Measurements from ENCODE around the gene IGSF9. TPM values are rescaled to one million over a fixed set of nuclear protein-coding genes. Genes with fewer than 3 reads are reported as not detected.

IGSF9 gene
- total and polyA plus RNA-seq, 10 of the 15 experiments (the other 5 are each of a cell fraction or from before 2014, with no cell fraction given) = 0.04 to 0.07 TPM; not detected in 8

GRCh38 chr1:159908031-159908940 lies 37.1 kb downstream of the IGSF9 start:
- in situ Hi-C loops (cut with MboI) = no loop called here
- H3K9ac ChIP-seq (ENCODE audit: control insufficient read depth, insufficient read depth, low read length) = no peak overlapping the region
- RAD21 ChIA-PET (ENCODE audit: unreplicated experiment) = interaction anchor here (0.8 to 1.5 kb wide), 3 partner anchors 13 to 15 kb away, joined by 5 read pairs; no protein-coding TSS in a partner anchor

More at GRCh38 chr1:159908031-159908940, 37.1 kb downstream of the IGSF9 start:
- ChIA-PET CTCF (interaction anchor here (1.2 to 8.9 kb wide), 6 partner anchors 11 to 109 kb away, joined by 3 to 68 read pairs (median 4); no protein-coding TSS in a partner anchor), POLR2A (interaction anchor here (0.5 to 0.6 kb wide), 2 partner anchors 99 to 353 kb away, joined by 3 to 6 read pairs; no protein-coding TSS in a partner anchor), SMC1A (ENCODE audit: uncharacterized antibody, unreplicated experiment) (interaction anchor here (1.1 to 1.5 kb wide), 3 partner anchors 14 to 98 kb away, joined by 3 to 7 read pairs (median 4); no protein-coding TSS in a partner anchor)
- Histone ChIP-seq H4K20me1 (ENCODE audit: control insufficient read depth, insufficient read depth) (no peaks in the 10 kb centered on the region), H3K27me3 (replicated peaks in 1 of 2; ENCODE audit: control insufficient read depth in 2 of 2, insufficient read depth in 2 of 2, low read length in 1 of 2) (no peaks in the 10 kb centered on the region), H3K79me2 (ENCODE audit: control insufficient read depth, insufficient read depth, low read length) (no peaks in the 10 kb centered on the region; the same call in 1 of the 2 replicates), H3K9me3 (replicated peaks; ENCODE audit: control insufficient read depth, insufficient read depth, low read length) (no peaks in the 10 kb centered on the region; the same call in 2 of the 3 replicates), H3K4me3 (no peak overlapping the region), H3K36me3 (ENCODE audit: control insufficient read depth in 2 of 2, insufficient read depth in 2 of 2, low read length in 1 of 2) (no peaks in the 10 kb centered on the region), H3K4me1 (ENCODE audit: control insufficient read depth, insufficient read depth, low read length) (peaks cover 26% of the 10 kb centered on the region), H2AFZ (ENCODE audit: control insufficient read depth, low read depth, low read length) (no peak overlapping the region), H3K4me2 (ENCODE audit: control insufficient read depth, insufficient read depth) (no peak overlapping the region), H3K27ac (ENCODE audit: control insufficient read depth, insufficient read depth) (no peak overlapping the region)
- DNase-seq (ENCODE audit: low read depth, low spot score) (no peak), ATAC-seq (no peak), FAIRE-seq (no peak)
- intact Hi-C loops (cut with micrococcal nuclease; ENCODE audit: unreplicated experiment) = no loop called here
- no TSS peak for BruUV-seq (replicated peaks)
- TF ChIP-seq EP300 (IDR thresholded peaks at IDR 0.05; ENCODE audit: borderline replicate concordance in 1 of 2, control insufficient read depth in 1 of 2, low read depth in 2 of 2, low read length in 2 of 2) (no peak), ZBTB33 (IDR thresholded peaks at IDR 0.05) (no peak), ATF7 (IDR thresholded peaks at IDR 0.05; ENCODE audit: low read depth) (no peak), MYC (IDR thresholded peaks at IDR 0.05; ENCODE audit: insufficient read depth, insufficient read length, insufficient replicate concordance, low read length, severe bottlenecking) (no peak), TCF7 (IDR thresholded peaks at IDR 0.05; ENCODE audit: borderline replicate concordance) (no peak), KLF5 (IDR thresholded peaks at IDR 0.05; ENCODE audit: partially characterized antibody) (no peak), FOXK2 (IDR thresholded peaks at IDR 0.05) (no peak)
- TF ChIP-seq, protein P1, sequence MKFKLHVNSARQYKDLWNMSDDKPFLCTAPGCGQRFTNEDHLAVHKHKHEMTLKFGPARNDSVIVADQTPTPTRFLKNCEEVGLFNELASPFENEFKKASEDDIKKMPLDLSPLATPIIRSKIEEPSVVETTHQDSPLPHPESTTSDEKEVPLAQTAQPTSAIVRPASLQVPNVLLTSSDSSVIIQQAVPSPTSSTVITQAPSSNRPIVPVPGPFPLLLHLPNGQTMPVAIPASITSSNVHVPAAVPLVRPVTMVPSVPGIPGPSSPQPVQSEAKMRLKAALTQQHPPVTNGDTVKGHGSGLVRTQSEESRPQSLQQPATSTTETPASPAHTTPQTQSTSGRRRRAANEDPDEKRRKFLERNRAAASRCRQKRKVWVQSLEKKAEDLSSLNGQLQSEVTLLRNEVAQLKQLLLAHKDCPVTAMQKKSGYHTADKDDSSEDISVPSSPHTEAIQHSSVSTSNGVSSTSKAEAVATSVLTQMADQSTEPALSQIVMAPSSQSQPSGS (IDR thresholded peaks at IDR 0.05; ENCODE audit: low read length) = no peak
- TF ChIP-seq, protein P2, sequence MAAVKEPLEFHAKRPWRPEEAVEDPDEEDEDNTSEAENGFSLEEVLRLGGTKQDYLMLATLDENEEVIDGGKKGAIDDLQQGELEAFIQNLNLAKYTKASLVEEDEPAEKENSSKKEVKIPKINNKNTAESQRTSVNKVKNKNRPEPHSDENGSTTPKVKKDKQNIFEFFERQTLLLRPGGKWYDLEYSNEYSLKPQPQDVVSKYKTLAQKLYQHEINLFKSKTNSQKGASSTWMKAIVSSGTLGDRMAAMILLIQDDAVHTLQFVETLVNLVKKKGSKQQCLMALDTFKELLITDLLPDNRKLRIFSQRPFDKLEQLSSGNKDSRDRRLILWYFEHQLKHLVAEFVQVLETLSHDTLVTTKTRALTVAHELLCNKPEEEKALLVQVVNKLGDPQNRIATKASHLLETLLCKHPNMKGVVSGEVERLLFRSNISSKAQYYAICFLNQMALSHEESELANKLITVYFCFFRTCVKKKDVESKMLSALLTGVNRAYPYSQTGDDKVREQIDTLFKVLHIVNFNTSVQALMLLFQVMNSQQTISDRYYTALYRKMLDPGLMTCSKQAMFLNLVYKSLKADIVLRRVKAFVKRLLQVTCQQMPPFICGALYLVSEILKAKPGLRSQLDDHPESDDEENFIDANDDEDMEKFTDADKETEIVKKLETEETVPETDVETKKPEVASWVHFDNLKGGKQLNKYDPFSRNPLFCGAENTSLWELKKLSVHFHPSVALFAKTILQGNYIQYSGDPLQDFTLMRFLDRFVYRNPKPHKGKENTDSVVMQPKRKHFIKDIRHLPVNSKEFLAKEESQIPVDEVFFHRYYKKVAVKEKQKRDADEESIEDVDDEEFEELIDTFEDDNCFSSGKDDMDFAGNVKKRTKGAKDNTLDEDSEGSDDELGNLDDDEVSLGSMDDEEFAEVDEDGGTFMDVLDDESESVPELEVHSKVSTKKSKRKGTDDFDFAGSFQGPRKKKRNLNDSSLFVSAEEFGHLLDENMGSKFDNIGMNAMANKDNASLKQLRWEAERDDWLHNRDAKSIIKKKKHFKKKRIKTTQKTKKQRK (IDR thresholded peaks at IDR 0.05; ENCODE audit: low read depth, low read length) = no peak
- 71% methylated on average over 9 of the region's 9 CpGs for WGBS (ENCODE audit: insufficient coverage, insufficient replicate concordance, low lambda C conversion rate, missing lambda C conversion rate)
